ENCODE data around the gene CELF2. TPM values are rescaled to one million over a fixed set of nuclear protein-coding genes. Genes with fewer than 3 reads are reported as not detected.

Gene CELF2
- total RNA-seq, 1 donor from 2014 or later: 14.4 TPM

GRCh38 chr10:11300026-11300425 is 282.4 kb downstream of the CELF2 start:
- TF ChIP-seq CTCF (conservative IDR thresholded peaks at IDR 0.05): no peak
- H3K27me3 Mint-ChIP-seq: no peaks in the 10 kb centered on the region
- H3K9me3 Mint-ChIP-seq: peaks cover 8% of the 10 kb centered on the region
- peaks cover 5% of the 10 kb centered on the region for H3K36me3 Mint-ChIP-seq
- peaks cover 4% of the 10 kb centered on the region for H3K4me1 Mint-ChIP-seq (ENCODE audit: unreplicated experiment)
- no peak for DNase-seq (ENCODE audit: extremely low spot score, unreplicated experiment)
- no peak overlapping the region for H3K27ac Mint-ChIP-seq
- no peak overlapping the region for H3K4me3 Mint-ChIP-seq

- no peak overlapping the region for H3K4me3 Mint-ChIP-seq
- peaks cover 5% of the 10 kb centered on the region for H3K36me3 Mint-ChIP-seq
- peaks cover 8% of the 10 kb centered on the region for H3K9me3 Mint-ChIP-seq
- H3K4me1 Mint-ChIP-seq (ENCODE audit: unreplicated experiment): no peaks in the 10 kb centered on the region
- no peaks in the 10 kb centered on the region for H3K27me3 Mint-ChIP-seq
- no peak for DNase-seq (ENCODE audit: extremely low spot score, unreplicated experiment)
- H3K27ac Mint-ChIP-seq: no peak overlapping the region
- TF ChIP-seq CTCF (conservative IDR thresholded peaks at IDR 0.05): no peak
Observed at GRCh38 chr10:11300563-11300962, 282.9 kb downstream of the CELF2 start.

GRCh38 chr10:11301571-11302111 is 284.0 kb downstream of the CELF2 start:
- peaks cover 8% of the 10 kb centered on the region for H3K9me3 Mint-ChIP-seq
- no peaks in the 10 kb centered on the region for H3K27me3 Mint-ChIP-seq
- no peaks in the 10 kb centered on the region for H3K4me1 Mint-ChIP-seq (ENCODE audit: unreplicated experiment)
- H3K36me3 Mint-ChIP-seq: peaks cover 5% of the 10 kb centered on the region
- no peak overlapping the region for H3K27ac Mint-ChIP-seq
- no peak for TF ChIP-seq CTCF (conservative IDR thresholded peaks at IDR 0.05)
- H3K4me3 Mint-ChIP-seq: no peak overlapping the region
- no peak for DNase-seq (ENCODE audit: extremely low spot score, unreplicated experiment)

GRCh38 chr10:11302181-11302580 is 284.5 kb downstream of the CELF2 start:
- DNase-seq (ENCODE audit: extremely low spot score, unreplicated experiment): no peak
- H3K4me1 Mint-ChIP-seq (ENCODE audit: unreplicated experiment): no peaks in the 10 kb centered on the region
- H3K27me3 Mint-ChIP-seq: no peaks in the 10 kb centered on the region
- no peak for TF ChIP-seq CTCF (conservative IDR thresholded peaks at IDR 0.05)
- peaks cover 5% of the 10 kb centered on the region for H3K36me3 Mint-ChIP-seq
- no peak overlapping the region for H3K27ac Mint-ChIP-seq
- H3K4me3 Mint-ChIP-seq: no peak overlapping the region
- H3K9me3 Mint-ChIP-seq: peaks cover 8% of the 10 kb centered on the region

GRCh38 chr10:11303361-11304170 is 285.9 kb downstream of the CELF2 start:
- no peak overlapping the region for H3K4me3 Mint-ChIP-seq
- no peaks in the 10 kb centered on the region for H3K27me3 Mint-ChIP-seq
- no peak overlapping the region for H3K27ac Mint-ChIP-seq
- DNase-seq (ENCODE audit: extremely low spot score, unreplicated experiment): no peak
- no peaks in the 10 kb centered on the region for H3K4me1 Mint-ChIP-seq (ENCODE audit: unreplicated experiment)
- TF ChIP-seq CTCF (conservative IDR thresholded peaks at IDR 0.05): no peak
- peaks cover 5% of the 10 kb centered on the region for H3K36me3 Mint-ChIP-seq
- peaks cover 8% of the 10 kb centered on the region for H3K9me3 Mint-ChIP-seq

All from type B pancreatic cell (in vitro differentiated cells).